ENCODE results near the gene LIMS3.
"Not testable (repeated sequence)": the region's sequence is repeated elsewhere in the genome, so short reads cannot be mapped to it uniquely, and the experiment has no call there.

The LIMS3 gene

GRCh38 chr2:109913911-109914310, 15.4 kb downstream of the LIMS3 start:
- not testable (repeated sequence) for ATAC-seq, H3K4me1 Mint-ChIP-seq

DNA sequence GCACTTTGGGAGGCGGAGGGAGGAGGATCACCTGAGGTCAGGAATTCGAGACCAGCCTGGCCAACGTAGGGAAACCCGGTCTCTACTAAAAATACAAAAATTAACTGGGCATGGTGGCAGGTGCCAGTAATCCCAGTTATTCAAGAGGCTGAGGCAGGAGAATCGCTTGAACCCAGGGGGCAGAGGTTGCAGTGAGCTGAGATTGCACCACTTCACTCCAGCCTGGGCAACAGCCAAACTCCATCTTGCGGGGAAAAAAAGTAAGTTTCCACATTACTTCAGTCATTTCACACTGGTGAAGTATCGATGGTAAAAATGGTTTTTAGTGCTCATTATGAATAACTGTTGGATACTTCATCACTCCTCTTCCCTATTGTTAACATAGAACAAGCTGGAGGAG, 16.1 kb downstream of the LIMS3 start:
- DNase-seq (ENCODE audit: low spot score in 2 of 2); H3K27ac Mint-ChIP-seq; H3K9me3 Mint-ChIP-seq; H3K4me1 Mint-ChIP-seq; ATAC-seq; H3K4me3 Mint-ChIP-seq; H3K36me3 Mint-ChIP-seq: not testable (repeated sequence)

More at GRCh38 chr2:109913911-109914310, 15.4 kb downstream of the LIMS3 start:
- H3K4me3 Mint-ChIP-seq; H3K9me3 Mint-ChIP-seq; H3K36me3 Mint-ChIP-seq; H3K27ac Mint-ChIP-seq; DNase-seq (ENCODE audit: low spot score in 2 of 2): not testable (repeated sequence)

DNA sequence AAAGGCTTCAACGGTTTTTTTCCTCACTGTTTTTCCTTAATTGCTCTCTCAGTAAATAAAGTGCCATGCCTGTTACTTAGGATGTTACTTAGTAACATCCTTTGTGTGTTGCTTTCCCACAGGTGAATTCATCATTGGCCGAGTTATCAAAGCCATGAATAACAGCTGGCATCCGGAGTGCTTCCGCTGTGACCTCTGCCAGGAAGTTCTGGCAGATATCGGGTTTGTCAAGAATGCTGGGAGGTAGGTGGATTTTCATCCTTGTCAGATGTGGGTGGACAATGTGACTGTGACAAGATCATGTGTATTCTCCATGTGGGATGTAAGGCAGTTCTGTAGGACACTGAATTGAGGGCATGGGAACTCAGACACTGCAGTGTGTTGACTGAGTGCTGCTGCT, 17.3 kb downstream of the LIMS3 start:
- H3K4me1 Mint-ChIP-seq; H3K4me3 Mint-ChIP-seq; H3K27ac Mint-ChIP-seq; ATAC-seq; H3K36me3 Mint-ChIP-seq; H3K9me3 Mint-ChIP-seq; DNase-seq (ENCODE audit: low spot score in 2 of 2): not testable (repeated sequence)

- H3K27ac Mint-ChIP-seq; DNase-seq (ENCODE audit: low spot score in 2 of 2): not testable (repeated sequence)
These were observed 21.7 kb downstream of the LIMS3 start for GRCh38 chr2:109920162-109920561.

GRCh38 chr2:109921543-109922384, 23.3 kb downstream of the LIMS3 start:
- not testable (repeated sequence) for H3K27ac Mint-ChIP-seq; ATAC-seq; H3K4me3 Mint-ChIP-seq; DNase-seq (ENCODE audit: low spot score in 2 of 2); H3K9me3 Mint-ChIP-seq; H3K36me3 Mint-ChIP-seq; H3K4me1 Mint-ChIP-seq

More at GRCh38 chr2:109920162-109920561, 21.7 kb downstream of the LIMS3 start:
- not testable (repeated sequence) for H3K9me3 Mint-ChIP-seq, H3K4me1 Mint-ChIP-seq, H3K36me3 Mint-ChIP-seq, H3K4me3 Mint-ChIP-seq, ATAC-seq

- not testable (repeated sequence) for H3K4me1 Mint-ChIP-seq
These were observed 26.0 kb downstream of the LIMS3 start for GRCh38 chr2:109924481-109924880.

GRCh38 chr2:109927803-109928202, 29.3 kb downstream of the LIMS3 start:
- not testable (repeated sequence) for DNase-seq (ENCODE audit: low spot score in 2 of 2); H3K4me1 Mint-ChIP-seq; H3K36me3 Mint-ChIP-seq; ATAC-seq; H3K4me3 Mint-ChIP-seq; H3K27ac Mint-ChIP-seq; H3K9me3 Mint-ChIP-seq

More at GRCh38 chr2:109924481-109924880, 26.0 kb downstream of the LIMS3 start:
- DNase-seq (ENCODE audit: low spot score in 2 of 2); H3K9me3 Mint-ChIP-seq; H3K4me3 Mint-ChIP-seq; H3K27ac Mint-ChIP-seq; ATAC-seq; H3K36me3 Mint-ChIP-seq: not testable (repeated sequence)

DNA sequence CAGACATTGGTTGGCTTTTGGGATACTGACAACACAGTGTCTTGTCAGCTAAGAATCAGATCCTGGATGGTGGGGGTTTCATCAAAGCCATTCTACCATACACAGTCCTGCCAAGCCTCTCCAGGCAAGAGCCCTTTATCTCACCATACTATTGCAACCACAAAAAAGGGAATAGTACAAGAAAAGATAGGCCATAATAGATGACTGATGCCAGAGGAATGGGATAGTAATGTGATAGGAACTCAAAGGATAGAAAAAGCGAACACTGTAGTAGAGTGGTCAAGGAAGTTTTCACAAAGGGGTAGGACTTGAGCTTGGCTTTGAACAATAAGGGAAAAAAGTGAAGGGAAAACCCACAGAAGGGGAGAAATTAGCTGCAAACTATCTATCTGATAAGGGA, 30.7 kb downstream of the LIMS3 start:
- not testable (repeated sequence) for H3K27ac Mint-ChIP-seq; H3K9me3 Mint-ChIP-seq; DNase-seq (ENCODE audit: low spot score in 2 of 2); H3K36me3 Mint-ChIP-seq; H3K4me1 Mint-ChIP-seq; H3K4me3 Mint-ChIP-seq; ATAC-seq

DNA sequence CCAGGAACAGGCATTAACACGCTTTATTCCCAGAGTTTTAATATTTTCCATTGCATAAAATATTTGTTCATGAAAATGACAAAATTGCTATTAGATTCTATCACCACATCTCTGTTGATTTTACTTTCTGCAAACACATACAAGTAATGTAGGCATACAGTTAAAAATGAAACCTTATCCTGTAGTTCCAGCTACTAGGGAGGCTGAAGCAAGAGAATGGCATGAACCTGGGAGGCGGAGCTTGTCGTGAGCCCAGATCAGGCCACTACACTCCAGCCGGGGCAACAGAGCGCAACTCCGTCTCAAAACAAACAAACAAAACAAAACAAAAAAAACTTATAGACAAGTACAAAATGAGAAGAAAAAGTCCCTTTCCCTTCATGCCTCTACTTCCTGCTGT, 38.0 kb downstream of the LIMS3 start:
- H3K27ac Mint-ChIP-seq; H3K36me3 Mint-ChIP-seq; DNase-seq (ENCODE audit: low spot score in 2 of 2); H3K9me3 Mint-ChIP-seq; H3K4me3 Mint-ChIP-seq; H3K4me1 Mint-ChIP-seq; ATAC-seq: not testable (repeated sequence)

GRCh38 chr2:109945362-109945761, 46.9 kb downstream of the LIMS3 start:
- DNase-seq (ENCODE audit: low spot score in 2 of 2); H3K4me1 Mint-ChIP-seq; H3K4me3 Mint-ChIP-seq; H3K27ac Mint-ChIP-seq; H3K9me3 Mint-ChIP-seq; ATAC-seq; H3K36me3 Mint-ChIP-seq: not testable (repeated sequence)

DNA sequence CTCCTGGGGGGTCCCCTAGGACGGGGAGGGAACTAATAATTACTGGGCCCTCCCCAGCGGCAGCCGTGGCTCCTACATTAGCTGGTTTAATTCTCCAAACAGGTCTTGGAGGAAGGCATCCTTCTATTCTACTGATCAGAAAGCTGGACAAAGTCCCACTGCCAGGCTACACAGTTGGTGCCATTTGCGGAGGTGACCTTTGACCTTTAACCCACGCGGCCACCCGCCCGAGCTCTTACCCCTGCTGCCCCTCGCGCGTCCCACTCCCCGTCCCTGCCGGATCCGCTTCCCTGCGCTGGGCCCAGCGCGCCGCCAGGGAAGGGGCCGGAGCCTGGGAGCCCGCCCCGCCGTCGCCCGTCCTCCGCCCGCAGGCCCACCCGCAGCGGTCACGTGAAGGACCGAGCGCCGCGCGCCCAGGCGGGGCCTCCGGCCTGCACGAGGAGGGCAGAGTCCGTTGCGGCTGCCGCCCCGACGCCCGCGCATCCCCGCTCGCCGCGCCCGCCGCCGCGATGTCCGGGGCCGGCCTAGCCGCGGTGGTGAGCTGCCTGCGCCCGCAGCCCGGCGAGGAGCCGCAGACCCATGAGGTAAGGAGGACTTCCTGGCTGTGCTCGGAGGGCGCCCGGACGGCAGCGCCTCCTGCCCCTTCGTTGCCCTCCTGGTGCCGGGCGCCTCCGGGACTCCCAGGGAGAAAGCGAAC, 48.9 kb downstream of the LIMS3 start:
- not testable (repeated sequence) for ATAC-seq; H3K27ac Mint-ChIP-seq; H3K4me3 Mint-ChIP-seq; DNase-seq (ENCODE audit: low spot score in 2 of 2); H3K4me1 Mint-ChIP-seq; H3K9me3 Mint-ChIP-seq; H3K36me3 Mint-ChIP-seq

DNA sequence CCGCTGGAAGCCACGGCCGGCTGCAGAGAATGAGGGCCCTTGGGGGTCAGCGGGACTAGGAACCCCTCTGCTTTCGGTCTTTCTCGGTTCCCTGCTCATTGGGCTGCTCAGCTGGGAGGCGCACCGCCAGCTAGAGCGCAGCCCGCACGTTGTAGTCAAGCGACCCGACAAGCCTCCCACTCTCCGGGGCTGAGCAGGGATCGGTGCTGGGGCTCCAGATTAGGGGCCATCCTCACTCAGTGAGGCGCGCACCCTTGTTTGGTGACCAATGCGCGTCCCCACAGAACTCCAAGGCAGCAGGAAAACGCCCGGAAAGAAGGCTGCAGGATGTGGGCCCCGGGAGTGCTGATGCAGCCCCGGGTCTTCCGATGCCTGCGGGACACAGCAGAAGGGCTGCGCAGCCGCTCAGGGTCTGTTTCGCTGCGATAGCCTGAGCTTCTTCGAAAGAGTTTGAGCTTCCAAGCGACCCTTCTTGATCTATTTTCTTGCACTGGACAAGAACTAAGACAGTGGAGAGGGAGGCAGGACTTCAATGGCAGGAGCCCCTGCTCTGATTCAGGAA, 49.6 kb downstream of the LIMS3 start:
- not testable (repeated sequence) for H3K4me3 Mint-ChIP-seq; DNase-seq (ENCODE audit: low spot score in 2 of 2); H3K9me3 Mint-ChIP-seq; H3K4me1 Mint-ChIP-seq; H3K36me3 Mint-ChIP-seq; ATAC-seq; H3K27ac Mint-ChIP-seq

DNA sequence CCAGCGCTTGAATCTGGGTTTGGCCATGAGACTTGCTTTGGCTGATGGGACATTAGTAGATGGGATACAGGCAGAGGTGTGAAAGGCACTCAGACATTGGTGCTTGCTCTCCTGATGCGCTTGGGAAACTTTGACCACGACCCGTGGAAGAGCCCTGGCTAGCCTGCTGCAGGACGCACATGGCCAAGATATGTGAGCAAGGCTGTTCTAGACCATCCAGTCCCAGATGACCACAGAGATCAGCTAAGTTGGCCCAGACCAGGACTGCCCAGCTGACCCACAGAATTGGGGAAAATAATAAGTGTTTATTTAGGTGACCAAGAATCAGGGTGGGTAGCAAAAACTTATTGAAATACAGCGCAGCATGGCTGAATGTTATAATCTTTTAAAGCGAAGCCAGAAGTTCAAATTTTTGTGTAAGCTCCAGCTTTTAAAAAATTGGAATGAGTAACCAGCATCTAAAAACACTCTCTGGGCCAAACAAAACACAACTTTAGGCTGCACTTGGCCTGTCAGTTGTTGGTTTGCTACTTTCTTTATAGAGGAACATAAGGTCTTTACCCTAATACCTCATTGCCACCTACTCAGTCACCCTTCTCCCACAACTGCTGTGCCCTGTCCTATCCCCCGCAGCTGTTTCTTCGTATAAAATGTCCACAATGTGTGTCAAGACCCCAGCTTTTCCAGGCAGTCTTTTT, 51.8 kb downstream of the LIMS3 start:
- not testable (repeated sequence) for ATAC-seq; H3K27ac Mint-ChIP-seq; H3K36me3 Mint-ChIP-seq; H3K4me1 Mint-ChIP-seq; H3K4me3 Mint-ChIP-seq; DNase-seq (ENCODE audit: low spot score in 2 of 2); H3K9me3 Mint-ChIP-seq

DNA sequence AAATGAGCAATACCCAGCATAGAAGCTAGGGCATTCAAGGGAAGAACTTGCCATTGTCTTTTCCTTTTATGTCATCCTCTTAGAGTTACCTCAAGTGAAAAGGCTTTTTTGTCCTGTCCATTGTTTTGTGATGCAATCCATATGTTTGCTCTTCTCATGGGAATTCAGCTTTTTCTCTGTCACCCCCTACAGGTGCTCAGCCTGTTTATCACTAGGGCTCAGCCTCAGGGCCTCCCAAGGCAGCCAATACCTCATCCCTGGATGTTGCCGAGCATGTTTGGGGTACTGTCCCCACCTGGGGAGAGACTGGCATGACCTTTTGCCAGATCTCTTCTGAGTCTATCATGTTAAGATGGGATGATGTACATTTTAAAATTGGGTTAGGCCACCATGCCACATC, 65.5 kb downstream of the LIMS3 start:
- DNase-seq (ENCODE audit: low spot score in 2 of 2); H3K4me1 Mint-ChIP-seq; H3K27ac Mint-ChIP-seq; H3K9me3 Mint-ChIP-seq; H3K4me3 Mint-ChIP-seq; H3K36me3 Mint-ChIP-seq; ATAC-seq: not testable (repeated sequence)

- not testable (repeated sequence) for H3K36me3 Mint-ChIP-seq; H3K4me1 Mint-ChIP-seq; H3K9me3 Mint-ChIP-seq; H3K4me3 Mint-ChIP-seq; DNase-seq (ENCODE audit: low spot score in 2 of 2); H3K27ac Mint-ChIP-seq; ATAC-seq
These were observed 67.0 kb downstream of the LIMS3 start for GRCh38 chr2:109965482-109965881.
